Measurements from ENCODE around the gene MYO16.

DNA sequence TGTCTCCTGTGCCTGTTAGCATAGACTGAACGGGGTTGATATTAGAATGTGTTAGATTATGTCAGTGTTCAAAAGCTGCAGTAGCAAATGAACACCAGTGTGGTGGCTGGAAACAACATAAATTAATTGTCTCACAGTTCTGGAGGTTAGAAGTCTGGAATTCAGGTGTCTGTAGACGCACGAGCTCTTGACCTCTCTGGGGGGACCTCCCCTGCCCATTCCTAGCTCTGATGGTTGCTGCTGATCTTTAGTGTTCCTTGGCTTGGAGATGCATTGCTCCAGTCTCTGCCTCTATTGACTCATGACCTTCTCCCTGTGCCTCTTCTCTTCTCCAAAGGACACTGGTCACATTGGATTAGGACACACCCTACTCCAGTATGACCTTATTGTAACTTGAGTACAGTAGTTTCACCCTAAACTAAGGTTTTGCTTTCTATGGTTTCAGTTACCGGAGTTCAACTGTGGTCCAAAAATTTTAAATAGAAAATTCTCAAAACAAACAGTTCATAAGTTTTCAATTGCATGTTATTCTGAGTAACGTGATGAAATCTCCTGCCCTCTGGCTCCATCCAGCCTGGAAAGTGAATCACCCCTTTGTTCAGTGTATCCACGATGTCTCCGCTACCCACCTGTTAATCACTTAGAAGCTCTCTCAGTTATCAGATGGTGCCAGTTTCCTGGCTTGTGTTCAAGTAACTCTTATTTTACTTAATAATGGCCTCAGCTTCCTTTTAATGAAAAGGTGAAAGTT lies 273.2 kb downstream of the MYO16 start:
- TF ChIP-seq, protein P1, sequence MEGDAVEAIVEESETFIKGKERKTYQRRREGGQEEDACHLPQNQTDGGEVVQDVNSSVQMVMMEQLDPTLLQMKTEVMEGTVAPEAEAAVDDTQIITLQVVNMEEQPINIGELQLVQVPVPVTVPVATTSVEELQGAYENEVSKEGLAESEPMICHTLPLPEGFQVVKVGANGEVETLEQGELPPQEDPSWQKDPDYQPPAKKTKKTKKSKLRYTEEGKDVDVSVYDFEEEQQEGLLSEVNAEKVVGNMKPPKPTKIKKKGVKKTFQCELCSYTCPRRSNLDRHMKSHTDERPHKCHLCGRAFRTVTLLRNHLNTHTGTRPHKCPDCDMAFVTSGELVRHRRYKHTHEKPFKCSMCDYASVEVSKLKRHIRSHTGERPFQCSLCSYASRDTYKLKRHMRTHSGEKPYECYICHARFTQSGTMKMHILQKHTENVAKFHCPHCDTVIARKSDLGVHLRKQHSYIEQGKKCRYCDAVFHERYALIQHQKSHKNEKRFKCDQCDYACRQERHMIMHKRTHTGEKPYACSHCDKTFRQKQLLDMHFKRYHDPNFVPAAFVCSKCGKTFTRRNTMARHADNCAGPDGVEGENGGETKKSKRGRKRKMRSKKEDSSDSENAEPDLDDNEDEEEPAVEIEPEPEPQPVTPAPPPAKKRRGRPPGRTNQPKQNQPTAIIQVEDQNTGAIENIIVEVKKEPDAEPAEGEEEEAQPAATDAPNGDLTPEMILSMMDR (IDR thresholded peaks at IDR 0.05), result no peak
- TF ChIP-seq POLR2A (IDR thresholded peaks at IDR 0.05) (no peak), EP300 (IDR thresholded peaks at IDR 0.05) (no peak)

All from tibial nerve (tissue), 4 donors.